ENCODE results near the gene GSTO2.

The GSTO2 gene

GRCh38 chr10:104254493-104255310, 14.3 kb upstream of the GSTO2 start, which contains the start of gene GSTO1:
Gene GSTO1 (plus strand): TSS chr10:104254892. CDS start chr10:104254929, 37 bp downstream.
- no peak for DNase-seq

DNA sequence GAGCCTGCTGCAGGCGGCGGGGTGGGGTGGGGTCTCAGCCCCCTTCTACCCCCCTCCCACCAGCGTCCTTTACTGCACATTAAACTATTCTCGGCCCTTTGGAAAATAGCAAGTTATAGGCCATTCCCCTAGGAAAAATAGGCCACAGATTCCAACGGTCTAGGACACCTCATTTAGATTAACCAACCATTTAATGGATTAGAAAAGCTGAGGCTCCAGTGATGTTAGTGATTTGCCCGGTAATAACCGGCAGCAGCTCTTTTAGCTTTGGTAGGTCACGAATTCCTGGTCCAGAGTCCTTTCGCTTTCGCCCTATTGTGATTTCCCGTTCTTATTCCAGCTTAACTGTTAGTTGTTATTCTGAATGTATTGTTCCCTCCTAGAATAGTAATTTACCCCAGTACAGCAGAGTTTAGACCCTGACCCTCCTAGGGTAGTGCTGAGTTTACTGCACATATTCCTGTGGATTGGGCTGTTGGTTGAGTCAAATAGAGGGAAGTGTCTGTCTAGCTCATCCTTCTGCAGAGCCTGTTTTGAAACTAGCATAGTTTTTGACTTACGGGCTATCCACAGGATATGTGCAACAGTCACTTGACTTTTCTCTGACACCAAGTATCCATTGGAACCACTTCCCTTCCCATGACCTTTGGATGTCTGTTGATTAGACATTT, 13.5 kb upstream of the GSTO2 start:
- DNase-seq, result no peak

- no peak for DNase-seq
Observed at GRCh38 chr10:104256335-104256961, 12.5 kb upstream of the GSTO2 start.

GRCh38 chr10:104257235-104257634, 11.7 kb upstream of the GSTO2 start:
- DNase-seq, result no peak

- DNase-seq, result no peak
Observed at GRCh38 chr10:104258209-104258608, 10.8 kb upstream of the GSTO2 start.

- no peak for DNase-seq
Observed at GRCh38 chr10:104259456-104259855, 9.5 kb upstream of the GSTO2 start.

- no peak for DNase-seq
Observed at GRCh38 chr10:104259999-104260774, 8.8 kb upstream of the GSTO2 start.

- no peak for DNase-seq
Observed at GRCh38 chr10:104260775-104261115, 8.2 kb upstream of the GSTO2 start.

- no peak for DNase-seq
Observed at GRCh38 chr10:104262055-104262454, 6.9 kb upstream of the GSTO2 start.

DNA sequence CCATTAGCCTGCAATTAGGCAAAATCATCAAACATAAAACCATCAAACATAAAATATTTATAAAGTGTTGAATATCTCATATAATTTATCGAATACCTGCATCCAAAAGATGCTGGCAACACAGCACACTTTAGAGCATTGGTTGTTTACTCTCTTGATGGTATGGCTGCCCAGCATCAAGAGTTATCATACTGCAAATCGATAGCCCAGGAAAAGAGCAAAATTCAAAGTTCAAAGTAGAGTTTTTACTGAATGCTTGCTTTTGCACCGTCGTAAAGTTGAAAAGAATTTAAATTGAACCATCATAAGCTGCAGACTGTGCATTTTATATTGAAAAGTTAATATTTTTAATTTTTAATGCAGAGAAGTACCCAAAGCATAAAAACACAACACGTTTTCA, 4.2 kb upstream of the GSTO2 start:
- no peak for DNase-seq

DNA sequence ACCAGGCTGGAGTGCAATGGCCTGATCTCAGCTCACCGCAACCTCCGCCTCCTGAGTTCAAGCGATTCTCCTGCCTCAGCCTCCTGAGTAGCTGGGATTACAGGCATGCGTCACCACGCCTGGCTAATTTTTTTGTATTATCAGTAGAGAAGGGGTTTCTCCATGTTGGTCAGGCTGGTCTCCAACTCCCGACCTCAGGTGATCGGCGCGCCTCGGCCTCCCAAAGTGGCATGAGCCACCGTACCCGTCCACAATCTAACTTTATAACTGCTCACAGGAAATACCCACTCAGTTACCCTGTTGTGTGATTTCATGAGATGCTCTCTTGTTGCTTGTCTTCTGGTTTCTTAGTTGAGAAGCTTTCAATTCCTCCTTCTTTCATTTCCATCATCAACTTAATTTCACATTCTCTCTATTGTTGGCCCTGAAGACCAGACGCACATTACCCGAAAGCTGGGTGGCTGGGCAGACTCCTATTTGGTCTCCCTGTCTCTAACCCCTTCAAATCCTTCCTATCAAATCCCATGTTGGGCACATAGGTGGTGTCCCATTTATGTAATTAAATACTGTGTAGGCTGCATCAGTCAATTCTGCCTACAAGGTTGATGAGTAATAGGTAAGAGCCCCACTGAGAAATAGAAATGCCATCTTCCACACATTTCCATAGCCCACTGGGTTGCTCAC, 1.1 kb upstream of the GSTO2 start:
- DNase-seq, result no peak

DNA sequence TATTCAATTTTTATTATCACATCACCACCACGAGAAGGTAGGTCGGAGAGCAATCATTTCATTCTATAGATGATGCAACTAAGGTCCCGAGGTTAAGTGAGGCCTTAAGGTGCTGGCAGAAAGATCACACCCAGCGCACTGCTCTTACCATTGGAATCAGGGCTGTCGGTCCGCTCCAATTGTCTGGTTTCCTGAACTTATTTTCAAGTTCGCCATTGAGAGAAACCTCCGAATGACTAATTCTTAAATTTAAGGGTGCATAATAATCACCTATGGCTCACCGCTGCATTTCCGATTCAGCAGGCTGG, 625 bp upstream of the GSTO2 start:
- DNase-seq, result no peak

GRCh38 chr10:104273286-104273685, 4.3 kb downstream of the GSTO2 start:
- DNase-seq, result no peak

DNA sequence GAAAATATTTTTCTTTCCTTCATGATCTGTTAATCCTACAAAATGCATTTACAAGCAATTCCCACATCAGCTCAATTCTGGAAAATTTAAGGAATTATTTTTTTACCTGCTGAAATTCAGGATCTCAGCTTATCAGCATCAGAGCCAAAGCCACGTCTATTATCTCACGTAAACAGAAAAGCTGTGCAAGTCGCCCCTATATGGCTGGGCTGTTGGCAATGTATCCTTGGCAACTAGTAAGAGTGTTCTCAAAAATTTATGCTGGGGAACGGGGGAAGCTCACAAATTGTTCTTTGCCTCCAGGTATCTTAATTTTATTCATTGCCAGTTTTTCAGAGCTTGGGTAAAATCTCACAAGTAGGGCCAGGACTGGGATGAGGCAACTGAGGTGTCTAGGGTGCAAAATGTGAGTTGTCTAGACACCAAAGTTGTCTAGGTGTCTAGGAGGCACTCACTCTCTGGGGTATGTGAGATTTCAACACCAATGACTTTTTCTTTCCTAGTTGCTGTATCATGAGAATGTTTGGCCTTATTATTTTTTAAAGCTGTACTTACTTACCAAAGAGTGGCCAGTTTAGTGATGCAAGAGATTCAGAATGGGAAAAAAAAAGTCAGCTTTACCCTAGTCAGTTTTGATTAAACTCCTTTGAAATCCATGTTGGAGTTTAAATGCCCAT, 5.1 kb downstream of the GSTO2 start:
- DNase-seq, result no peak

- DNase-seq, result no peak
Observed at GRCh38 chr10:104274762-104275721, 6.1 kb downstream of the GSTO2 start.

DNA sequence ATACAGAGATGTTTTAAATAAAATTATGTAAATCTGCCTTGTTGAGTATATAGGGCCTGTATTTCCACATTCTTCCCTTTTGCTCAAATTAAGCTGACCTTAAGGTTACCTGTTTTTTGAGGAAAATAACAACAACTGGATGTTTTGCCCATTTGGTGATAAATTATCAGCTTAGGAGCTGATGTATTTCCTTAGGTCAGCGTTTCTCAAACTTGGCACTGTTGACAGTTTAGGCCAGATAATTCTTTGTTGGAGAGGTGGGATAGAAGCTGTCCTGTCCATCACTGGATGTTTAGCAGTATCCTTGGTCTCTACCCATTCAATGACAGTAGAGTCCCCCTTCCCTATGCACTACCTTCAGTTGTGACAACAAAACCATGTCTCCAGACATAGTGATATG, 7.2 kb downstream of the GSTO2 start:
- no peak for DNase-seq

- DNase-seq, result peak; percentile 27
Observed at GRCh38 chr10:104277785-104278184, 8.8 kb downstream of the GSTO2 start.

- no peak for DNase-seq
Observed at GRCh38 chr10:104279550-104280259, 10.7 kb downstream of the GSTO2 start.

GRCh38 chr10:104281694-104282093, 12.7 kb downstream of the GSTO2 start:
- DNase-seq, result no peak

DNA sequence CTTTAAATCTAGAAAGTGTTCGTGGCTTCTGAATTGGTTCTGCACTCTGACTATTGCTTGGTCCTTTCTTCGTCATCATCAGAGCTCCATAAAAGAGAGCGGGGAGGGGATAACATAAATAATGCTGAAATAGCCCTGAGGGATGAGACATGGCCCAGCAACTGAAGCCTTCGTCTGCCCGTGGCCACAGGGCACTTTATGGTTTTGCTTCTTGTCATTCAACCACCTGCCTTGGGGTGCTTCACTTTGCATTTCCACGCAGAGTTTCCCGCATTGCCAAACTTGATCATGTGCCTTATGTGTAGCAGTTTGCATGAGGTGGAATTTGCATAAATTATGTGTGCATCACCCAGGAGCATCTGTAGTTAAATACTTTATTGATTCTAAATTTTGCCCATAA, 15.9 kb downstream of the GSTO2 start:
- no peak for DNase-seq
